GM23338 (cell line): ENCODE results near the gene BICRA. TPM values are rescaled to one million over a fixed set of nuclear protein-coding genes. Genes with fewer than 3 reads are reported as not detected.

Experiments used
- ATAC-seq: fragments of 200-7000 bp; cut with Tn5 transposase; 3 replicates; pipeline ENCODE4 v1.9.1; 2020
- DNase-seq: peaks from one replicate; pipeline ENCODE4 v3.0.0-alpha.2; 2015; ENCODE audit warnings: low spot score
- H2AFZ ChIP-seq: fragments of 200-600 bp; sonication (generic); 2 replicates; pipeline ENCODE4 v1.8.0; 2016; ENCODE audit warnings: antibody characterized with exemption, mild to moderate bottlenecking, moderate library complexity
- H3F3A ChIP-seq: fragments of 200-600 bp; sonication (generic); replicated peaks from 2 replicates; pipeline ENCODE4 v1.8.0; 2017; ENCODE audit warnings: antibody characterized with exemption, mixed run types, low read depth
- H3K27ac ChIP-seq: fragments of 200-600 bp; sonication (generic); 2 replicates; pipeline ENCODE4 v1.6.1; 2016; ENCODE audit warnings: low read depth
- H3K27me3 ChIP-seq: fragments of 200-600 bp; sonication (generic); 2 replicates; pipeline ENCODE4 v1.8.0; 2016; ENCODE audit warnings: mild to moderate bottlenecking, mixed run types, moderate library complexity; ENCODE audit not compliant: insufficient read depth
- H3K36me3 ChIP-seq: fragments of 200-600 bp; sonication (generic); 2 replicates; pipeline ENCODE4 v1.8.0; 2016; ENCODE audit warnings: mild to moderate bottlenecking; ENCODE audit not compliant: insufficient read depth
- H3K4me1 ChIP-seq: fragments of 200-600 bp; sonication (generic); 2 replicates; pipeline ENCODE4 v1.8.0; 2016; ENCODE audit warnings: mild to moderate bottlenecking, moderate library complexity; ENCODE audit not compliant: insufficient read depth
- H3K4me2 ChIP-seq: fragments of 200-600 bp; sonication (generic); 2 replicates; pipeline ENCODE4 v1.7.1; 2017; ENCODE audit warnings: mixed run types
- H3K4me3 ChIP-seq: fragments of 200-600 bp; sonication (generic); 2 replicates; pipeline ENCODE4 v1.6.1; 2016; ENCODE audit warnings: mixed run types
- H3K79me2 ChIP-seq: fragments of 200-600 bp; sonication (generic); replicated peaks from 2 replicates; pipeline ENCODE4 v1.8.0; 2017; ENCODE audit warnings: mild to moderate bottlenecking; ENCODE audit not compliant: insufficient read depth
- H3K9me2 ChIP-seq: fragments of 200-600 bp; sonication (generic); 2 replicates; pipeline ENCODE4 v1.8.0; 2017; ENCODE audit not compliant: insufficient read depth
- H4K20me1 ChIP-seq: fragments of 200-600 bp; sonication (generic); replicated peaks from 2 replicates; pipeline ENCODE4 v1.8.0; 2017; ENCODE audit warnings: mild to moderate bottlenecking; ENCODE audit not compliant: insufficient read depth
- H3K27ac Mint-ChIP-seq: 2 replicates; pipeline ENCODE4 v1.8.0; 2020; ENCODE audit warnings: inconsistent platforms, mild to moderate bottlenecking, moderate library complexity, mixed read lengths
- H3K27me3 Mint-ChIP-seq: 3 replicates; pipeline ENCODE4 v1.8.0; 2022; ENCODE audit warnings: low read depth, mild to moderate bottlenecking, moderate library complexity, mixed read lengths, inconsistent platforms; ENCODE audit not compliant: insufficient read depth, poor library complexity
- H3K36me3 Mint-ChIP-seq: 3 replicates; pipeline ENCODE4 v1.8.0; 2021; ENCODE audit warnings: low read depth, mild to moderate bottlenecking, inconsistent platforms, moderate library complexity, mixed read lengths
- H3K4me1 Mint-ChIP-seq: 3 replicates; pipeline ENCODE4 v1.8.0; 2020; ENCODE audit warnings: mild to moderate bottlenecking, inconsistent platforms, mixed read lengths
- H3K4me3 Mint-ChIP-seq: 3 replicates; pipeline ENCODE4 v1.8.0; 2021; ENCODE audit warnings: moderate library complexity, mild to moderate bottlenecking, inconsistent platforms, mixed read lengths
- H3K9me3 Mint-ChIP-seq: 3 replicates; pipeline ENCODE4 v1.8.0; 2020; ENCODE audit warnings: moderate library complexity, mild to moderate bottlenecking, inconsistent platforms, mixed read lengths
- CTCF ChIP-seq, 2 experiments: fragments of 200-600 bp in 1 of 2; sonication (generic) in 1 of 2; conservative IDR thresholded peaks; 2 replicates each; pipeline versions ENCODE4 v1.5.1 to v1.6.1; 2016 to 2017; ENCODE audit warnings: antibody characterized with exemption in 2 of 2, low read depth in 2 of 2, mild to moderate bottlenecking in 2 of 2, moderate library complexity in 1 of 2
- EZH2phosphoT487 ChIP-seq: fragments of 200-600 bp; sonication (generic); IDR thresholded peaks from one replicate; pipeline ENCODE4 v1.8.1; 2018; ENCODE audit warnings: antibody characterized with exemption; ENCODE audit not compliant: unreplicated experiment
- JUNB ChIP-seq: IDR thresholded peaks from one replicate; pipeline ENCODE4 v1.6.1; 2016; ENCODE audit warnings: antibody characterized with exemption; ENCODE audit not compliant: unreplicated experiment
- NANOG ChIP-seq: IDR thresholded peaks from 2 replicates; pipeline ENCODE4 v1.6.1; 2016; ENCODE audit warnings: antibody characterized with exemption, borderline replicate concordance
- polyA plus RNA-seq: library from polyadenylated mRNA; unstranded; fragments of >200 nt; fragmentation: Nextera tagmentation; extraction: Ambion mirVana; gene quantifications from 2 replicates; pipeline ENCODE4 v1.2.1, GENCODE V29; 2016
- total RNA-seq: library from RNA; depleted of rRNA; stranded (reverse); fragments of >200 nt; shearing (Covaris generic); gene quantifications from 2 replicates; pipeline ENCODE4 v1.2.3, GENCODE V29; 2014
- TF ChIP-seq, protein P1 (sequence below): fragments of 250-450 bp; sonication (Bioruptor Pico); IDR thresholded peaks from 2 replicates; pipeline ENCODE4 v1.5.0; 2020; ENCODE audit warnings: mild to moderate bottlenecking, moderate library complexity

Gene BICRA
- total and polyA plus RNA-seq, 2 experiments from 2014 or later = 7.0 to 37.7 TPM

DNA sequence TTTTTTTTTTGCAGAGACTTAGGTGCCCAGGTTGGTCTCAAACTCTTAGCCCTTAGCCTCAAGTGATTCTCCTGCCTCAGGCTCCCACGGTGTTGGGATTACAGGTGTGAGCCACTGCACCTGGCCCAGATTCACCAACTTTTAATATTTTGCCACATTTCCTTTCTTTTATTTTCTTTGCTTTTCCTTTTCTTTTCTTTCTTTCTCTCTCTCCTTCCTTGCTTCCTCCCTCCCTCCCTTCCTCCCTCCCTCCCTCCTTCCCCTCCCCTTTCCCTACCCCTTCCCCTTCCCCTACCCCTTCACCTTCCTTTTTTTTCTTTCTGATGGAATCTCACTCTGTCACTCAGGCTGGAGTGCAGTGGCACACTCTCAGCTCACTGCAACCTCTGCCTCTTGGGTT, 35.3 kb downstream of the BICRA start:
- no peak overlapping the region for H3K27ac Mint-ChIP-seq

More for the DNA sequence above, 35.3 kb downstream of the BICRA start:
- peaks cover 3% of the 10 kb centered on the region; the same call in 1 of the 2 replicates for H3K36me3 ChIP-seq
- peaks cover 13% of the 10 kb centered on the region; the same call in 1 of the 2 replicates for H3F3A ChIP-seq
- H3K79me2 ChIP-seq = peaks cover 96% of the 10 kb centered on the region
- peaks cover 28% of the 10 kb centered on the region for H4K20me1 ChIP-seq
- H3K4me2 ChIP-seq = no peak overlapping the region
- ATAC-seq (no peak), DNase-seq (no peak)
- Mint-ChIP-seq H3K9me3 (peaks cover 3% of the 10 kb centered on the region; the same call in 1 of the 3 replicates), H3K36me3 (peaks cover 29% of the 10 kb centered on the region), H3K27me3 (peaks cover 4% of the 10 kb centered on the region), H3K4me3 (no peak overlapping the region), H3K4me1 (peaks cover 20% of the 10 kb centered on the region)
- H3K9me2 ChIP-seq = no peaks in the 10 kb centered on the region
- TF ChIP-seq JUNB = no peak
- TF ChIP-seq CTCF (conservative IDR thresholded peaks at IDR 0.05; ENCODE audit: low read depth in 2 of 2) = no peak
- no peak for TF ChIP-seq NANOG
- TF ChIP-seq, protein P1, sequence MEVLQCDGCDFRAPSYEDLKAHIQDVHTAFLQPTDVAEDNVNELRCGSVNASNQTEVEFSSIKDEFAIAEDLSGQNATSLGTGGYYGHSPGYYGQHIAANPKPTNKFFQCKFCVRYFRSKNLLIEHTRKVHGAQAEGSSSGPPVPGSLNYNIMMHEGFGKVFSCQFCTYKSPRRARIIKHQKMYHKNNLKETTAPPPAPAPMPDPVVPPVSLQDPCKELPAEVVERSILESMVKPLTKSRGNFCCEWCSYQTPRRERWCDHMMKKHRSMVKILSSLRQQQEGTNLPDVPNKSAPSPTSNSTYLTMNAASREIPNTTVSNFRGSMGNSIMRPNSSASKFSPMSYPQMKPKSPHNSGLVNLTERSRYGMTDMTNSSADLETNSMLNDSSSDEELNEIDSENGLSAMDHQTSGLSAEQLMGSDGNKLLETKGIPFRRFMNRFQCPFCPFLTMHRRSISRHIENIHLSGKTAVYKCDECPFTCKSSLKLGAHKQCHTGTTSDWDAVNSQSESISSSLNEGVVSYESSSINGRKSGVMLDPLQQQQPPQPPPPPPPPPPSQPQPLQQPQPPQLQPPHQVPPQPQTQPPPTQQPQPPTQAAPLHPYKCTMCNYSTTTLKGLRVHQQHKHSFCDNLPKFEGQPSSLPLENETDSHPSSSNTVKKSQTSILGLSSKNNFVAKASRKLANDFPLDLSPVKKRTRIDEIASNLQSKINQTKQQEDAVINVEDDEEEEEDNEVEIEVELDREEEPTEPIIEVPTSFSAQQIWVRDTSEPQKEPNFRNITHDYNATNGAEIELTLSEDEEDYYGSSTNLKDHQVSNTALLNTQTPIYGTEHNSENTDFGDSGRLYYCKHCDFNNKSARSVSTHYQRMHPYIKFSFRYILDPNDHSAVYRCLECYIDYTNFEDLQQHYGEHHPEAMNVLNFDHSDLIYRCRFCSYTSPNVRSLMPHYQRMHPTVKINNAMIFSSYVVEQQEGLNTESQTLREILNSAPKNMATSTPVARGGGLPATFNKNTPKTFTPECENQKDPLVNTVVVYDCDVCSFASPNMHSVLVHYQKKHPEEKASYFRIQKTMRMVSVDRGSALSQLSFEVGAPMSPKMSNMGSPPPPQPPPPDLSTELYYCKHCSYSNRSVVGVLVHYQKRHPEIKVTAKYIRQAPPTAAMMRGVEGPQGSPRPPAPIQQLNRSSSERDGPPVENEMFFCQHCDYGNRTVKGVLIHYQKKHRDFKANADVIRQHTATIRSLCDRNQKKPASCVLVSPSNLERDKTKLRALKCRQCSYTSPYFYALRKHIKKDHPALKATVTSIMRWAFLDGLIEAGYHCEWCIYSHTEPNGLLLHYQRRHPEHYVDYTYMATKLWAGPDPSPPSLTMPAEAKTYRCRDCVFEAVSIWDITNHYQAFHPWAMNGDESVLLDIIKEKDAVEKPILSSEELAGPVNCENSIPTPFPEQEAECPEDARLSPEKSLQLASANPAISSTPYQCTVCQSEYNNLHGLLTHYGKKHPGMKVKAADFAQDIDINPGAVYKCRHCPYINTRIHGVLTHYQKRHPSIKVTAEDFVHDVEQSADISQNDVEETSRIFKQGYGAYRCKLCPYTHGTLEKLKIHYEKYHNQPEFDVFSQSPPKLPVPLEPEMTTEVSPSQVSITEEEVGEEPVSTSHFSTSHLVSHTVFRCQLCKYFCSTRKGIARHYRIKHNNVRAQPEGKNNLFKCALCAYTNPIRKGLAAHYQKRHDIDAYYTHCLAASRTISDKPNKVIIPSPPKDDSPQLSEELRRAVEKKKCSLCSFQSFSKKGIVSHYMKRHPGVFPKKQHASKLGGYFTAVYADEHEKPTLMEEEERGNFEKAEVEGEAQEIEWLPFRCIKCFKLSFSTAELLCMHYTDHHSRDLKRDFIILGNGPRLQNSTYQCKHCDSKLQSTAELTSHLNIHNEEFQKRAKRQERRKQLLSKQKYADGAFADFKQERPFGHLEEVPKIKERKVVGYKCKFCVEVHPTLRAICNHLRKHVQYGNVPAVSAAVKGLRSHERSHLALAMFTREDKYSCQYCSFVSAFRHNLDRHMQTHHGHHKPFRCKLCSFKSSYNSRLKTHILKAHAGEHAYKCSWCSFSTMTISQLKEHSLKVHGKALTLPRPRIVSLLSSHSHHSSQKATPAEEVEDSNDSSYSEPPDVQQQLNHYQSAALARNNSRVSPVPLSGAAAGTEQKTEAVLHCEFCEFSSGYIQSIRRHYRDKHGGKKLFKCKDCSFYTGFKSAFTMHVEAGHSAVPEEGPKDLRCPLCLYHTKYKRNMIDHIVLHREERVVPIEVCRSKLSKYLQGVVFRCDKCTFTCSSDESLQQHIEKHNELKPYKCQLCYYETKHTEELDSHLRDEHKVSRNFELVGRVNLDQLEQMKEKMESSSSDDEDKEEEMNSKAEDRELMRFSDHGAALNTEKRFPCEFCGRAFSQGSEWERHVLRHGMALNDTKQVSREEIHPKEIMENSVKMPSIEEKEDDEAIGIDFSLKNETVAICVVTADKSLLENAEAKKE (CRISPR knock-in tag) = no peak
- no peak for TF ChIP-seq EZH2phosphoT487
- H3K27me3 ChIP-seq = no peaks in the 10 kb centered on the region
- H2AFZ ChIP-seq = no peak overlapping the region
- no peak overlapping the region for H3K4me3 ChIP-seq
- no peak overlapping the region for H3K27ac ChIP-seq
- H3K4me1 ChIP-seq = peaks cover 11% of the 10 kb centered on the region; the same call in 1 of the 2 replicates
